NCI-H345 (cell line): ENCODE data around the gene NETO1.

ENCODE experiments used
- DNase-seq: peaks from one replicate; lab custom pipeline; 2025; lab: John Stamatoyannopoulos, UW

NETO1 gene

GRCh38 chr18:72867746-72868584 is at the start of gene NETO1:
Gene NETO1 (minus strand): TSS chr18:72867987. CDS start chr18:72867291, 696 bp downstream.
- DNase-seq = peak; percentile 39

- no peak for DNase-seq
Measured at GRCh38 chr18:72910045-72910444, 42.3 kb upstream of the NETO1 start.

- DNase-seq = no peak
Measured at GRCh38 chr18:72908181-72908580, 40.4 kb upstream of the NETO1 start.

DNA sequence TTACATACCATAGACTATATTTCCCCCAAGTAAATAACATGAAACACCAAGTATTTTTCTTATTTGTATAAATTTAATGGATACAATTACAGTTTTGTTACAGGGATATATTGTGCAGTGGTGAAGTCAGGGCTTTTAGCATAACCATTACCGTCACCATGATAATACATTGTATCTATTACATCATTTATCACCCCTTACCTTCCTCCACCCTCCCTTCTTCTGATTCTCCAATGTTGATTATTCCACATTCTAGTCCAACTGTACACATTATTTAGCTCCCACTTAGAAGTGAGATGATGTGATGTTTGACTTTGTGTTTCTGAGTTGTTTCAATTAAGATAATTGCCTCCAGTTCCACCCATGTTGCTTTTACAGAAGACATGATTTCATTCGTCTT is 35.2 kb upstream of the NETO1 start:
- no peak for DNase-seq

GRCh38 chr18:72899338-72899737 is 31.6 kb upstream of the NETO1 start:
- DNase-seq = no peak

DNA sequence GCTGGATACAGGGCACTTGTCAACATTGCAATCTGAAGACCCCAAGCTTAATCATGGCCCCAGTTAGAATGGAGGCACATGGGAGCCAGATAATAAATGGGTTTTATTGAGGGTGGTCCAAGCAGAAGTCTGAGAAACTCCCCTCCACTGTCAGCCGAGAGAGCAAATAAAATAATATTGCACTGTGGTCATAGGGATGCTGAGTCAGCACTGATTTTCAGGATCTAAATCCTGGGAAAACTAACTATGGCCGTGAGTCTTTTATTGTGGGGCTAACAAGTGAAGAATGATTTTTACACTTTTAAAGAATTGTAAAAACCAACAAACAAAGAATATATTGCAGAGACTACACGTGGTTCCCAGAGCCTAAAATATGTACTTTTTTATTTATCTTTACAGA is 31.1 kb upstream of the NETO1 start:
- no peak for DNase-seq

- DNase-seq = no peak
Measured at GRCh38 chr18:72895548-72895947, 27.8 kb upstream of the NETO1 start.

- DNase-seq = no peak
Measured at GRCh38 chr18:72878561-72878960, 10.8 kb upstream of the NETO1 start.

- DNase-seq = peak; percentile 12
Measured at GRCh38 chr18:72878143-72878542, 10.4 kb upstream of the NETO1 start.

- DNase-seq = no peak
Measured at GRCh38 chr18:72871091-72871490, 3.3 kb upstream of the NETO1 start.

DNA sequence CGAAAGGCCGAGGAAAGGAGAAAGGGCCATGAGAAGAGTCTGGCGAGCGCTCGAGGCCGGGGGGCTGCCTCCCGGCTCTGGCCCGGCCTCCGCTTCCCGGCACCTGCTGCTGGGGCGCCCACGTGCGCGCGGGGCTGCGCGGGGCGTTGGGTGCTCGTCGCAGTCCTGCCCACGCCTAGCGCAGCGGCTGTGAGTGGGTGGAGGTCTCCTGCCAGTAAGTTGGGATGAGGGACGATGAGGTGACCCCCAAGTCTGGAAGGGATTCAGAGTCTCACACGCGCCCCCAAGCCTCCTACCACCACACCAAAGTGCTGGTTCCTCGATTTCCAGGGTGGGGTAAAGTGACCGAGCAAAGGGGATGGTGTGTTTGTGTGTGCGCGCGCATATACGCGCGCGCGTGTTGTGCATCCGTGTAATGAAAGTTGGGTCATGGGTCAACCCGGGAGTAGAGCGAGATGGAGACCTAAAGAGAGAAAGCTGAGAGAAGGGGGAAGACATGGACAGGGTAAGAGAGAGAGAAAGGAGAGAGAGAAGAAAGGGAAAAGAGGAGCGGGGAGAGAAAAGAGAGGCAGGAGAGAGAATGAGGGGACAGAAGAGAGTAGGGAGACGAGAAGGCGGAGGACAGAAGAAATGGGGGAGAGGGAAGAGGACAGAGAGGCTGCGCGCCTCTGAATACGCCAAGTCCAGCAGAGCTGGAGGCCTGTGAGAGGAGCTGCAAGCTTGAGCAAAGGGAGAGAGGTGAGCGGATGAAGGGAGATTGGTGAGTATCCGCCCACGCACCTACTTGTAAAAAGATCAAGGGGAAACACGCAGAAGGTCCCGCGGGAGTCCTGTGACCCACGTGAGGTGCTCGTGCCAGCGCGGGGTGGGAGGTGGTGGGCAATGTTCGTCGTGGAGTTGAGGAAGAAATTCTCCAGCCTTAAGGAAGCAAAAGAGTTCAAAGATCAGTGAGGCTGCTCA is 1.7 kb upstream of the NETO1 start:
- DNase-seq = no peak

DNA sequence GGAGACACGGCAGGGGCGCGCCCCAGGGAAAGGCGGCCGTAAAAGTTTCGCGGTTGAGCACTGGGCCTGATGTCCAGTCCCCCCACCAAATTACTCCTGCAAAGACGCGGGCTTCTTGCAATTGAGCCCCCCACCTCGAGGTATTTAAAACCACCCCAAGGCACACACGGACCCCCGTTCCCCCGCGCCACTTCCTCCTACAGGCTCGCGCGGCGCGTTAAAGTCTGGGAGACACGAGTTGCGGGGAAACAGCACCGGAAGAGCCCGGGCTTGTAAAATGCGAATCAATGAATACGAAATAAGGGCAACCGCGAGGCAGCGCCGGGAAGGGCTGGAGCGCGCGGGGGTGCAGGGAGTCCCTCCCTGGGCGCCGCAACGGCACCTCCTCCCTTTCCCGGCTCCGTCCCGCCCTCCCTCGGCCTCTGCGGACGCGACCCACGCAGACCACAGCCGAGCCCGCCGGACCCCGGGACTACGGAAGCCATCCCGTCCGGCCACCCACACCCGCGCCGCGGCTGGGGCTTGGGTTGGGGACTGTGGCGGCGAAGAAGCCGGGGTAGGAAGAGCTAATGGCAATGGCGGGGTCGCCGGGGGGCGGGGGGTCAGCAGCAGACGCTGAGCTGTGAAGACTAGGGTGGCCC is 918 bp upstream of the NETO1 start:
- peak; percentile 39 for DNase-seq

DNA sequence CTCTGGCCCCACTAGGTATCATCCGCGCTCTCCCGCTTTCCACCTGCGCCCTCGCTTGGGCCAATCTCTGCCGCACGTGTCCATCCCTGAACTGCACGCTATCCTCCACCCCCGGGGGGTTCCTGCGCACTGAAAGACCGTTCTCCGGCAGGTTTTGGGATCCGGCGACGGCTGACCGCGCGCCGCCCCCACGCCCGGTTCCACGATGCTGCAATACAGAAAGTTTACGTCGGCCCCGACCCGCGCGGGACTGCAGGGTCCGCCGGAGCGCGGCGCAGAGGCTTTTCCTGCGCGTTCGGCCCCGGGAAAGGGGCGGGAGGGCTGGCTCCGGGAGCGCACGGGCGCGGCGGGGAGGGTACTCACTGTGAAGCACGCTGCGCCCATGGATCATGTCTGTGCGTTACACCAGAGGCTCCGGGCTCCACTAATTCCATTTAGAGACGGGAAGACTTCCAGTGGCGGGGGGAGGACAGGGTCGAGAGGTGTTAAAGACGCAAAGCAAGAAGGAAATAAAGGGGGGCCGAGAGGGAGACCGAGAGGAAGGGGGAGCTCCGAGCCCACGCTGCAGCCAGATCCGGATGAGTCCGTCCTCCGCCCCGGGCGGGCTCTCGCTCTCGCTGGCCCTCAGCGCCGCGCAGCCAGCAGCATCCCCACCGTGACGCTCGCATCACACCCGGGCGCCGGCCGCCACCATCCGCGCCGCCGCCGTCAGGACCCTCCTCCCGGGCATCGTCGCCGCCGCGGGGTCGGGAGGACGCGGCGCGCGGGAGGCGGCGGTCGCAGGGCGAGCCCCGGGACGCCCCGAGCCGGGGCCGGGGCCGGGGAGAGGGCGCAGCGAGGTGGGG is 664 bp downstream of the NETO1 start:
- DNase-seq = peak; percentile 56

DNA sequence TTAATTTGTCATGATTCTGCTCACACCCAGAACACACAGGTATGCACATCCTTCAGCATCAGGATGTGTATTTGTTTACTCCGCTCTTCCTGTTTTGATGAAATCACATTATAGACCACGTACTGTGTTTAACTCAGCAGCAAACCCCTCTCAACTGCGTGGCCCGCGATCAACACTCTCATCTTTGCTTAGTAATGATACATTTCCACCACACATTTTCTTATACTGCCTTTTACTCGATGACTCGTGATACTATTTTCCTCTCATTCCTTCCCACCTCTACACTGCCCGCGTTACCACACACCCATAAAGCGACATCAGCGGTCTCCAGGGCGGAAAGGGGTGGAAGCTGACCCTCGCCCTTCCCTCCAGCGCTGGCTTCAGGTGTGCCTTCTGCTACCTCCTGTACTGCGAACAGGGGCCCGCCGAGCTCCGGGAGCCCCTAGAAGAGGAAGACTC is 1.3 kb downstream of the NETO1 start:
- peak; percentile 25 for DNase-seq

DNA sequence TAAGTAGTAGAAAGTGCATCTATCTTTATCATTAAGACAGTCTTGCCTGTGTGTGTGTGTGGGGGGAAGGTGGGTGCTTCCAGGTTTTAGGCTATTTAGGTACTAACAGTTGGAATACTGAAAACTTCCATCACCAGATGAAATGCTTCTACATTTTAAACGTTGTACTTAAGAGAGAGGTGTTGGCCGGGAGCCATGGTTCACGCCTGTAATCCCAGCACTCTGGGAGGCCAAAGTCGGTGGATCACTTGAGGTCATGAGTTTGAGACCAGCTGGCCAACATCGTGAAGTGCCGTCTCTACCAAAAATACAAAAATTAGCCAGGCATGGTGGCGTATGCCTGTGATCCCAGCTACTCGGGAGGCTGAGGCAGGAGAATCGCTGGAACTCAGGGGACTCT is 4.0 kb downstream of the NETO1 start:
- no peak for DNase-seq

DNA sequence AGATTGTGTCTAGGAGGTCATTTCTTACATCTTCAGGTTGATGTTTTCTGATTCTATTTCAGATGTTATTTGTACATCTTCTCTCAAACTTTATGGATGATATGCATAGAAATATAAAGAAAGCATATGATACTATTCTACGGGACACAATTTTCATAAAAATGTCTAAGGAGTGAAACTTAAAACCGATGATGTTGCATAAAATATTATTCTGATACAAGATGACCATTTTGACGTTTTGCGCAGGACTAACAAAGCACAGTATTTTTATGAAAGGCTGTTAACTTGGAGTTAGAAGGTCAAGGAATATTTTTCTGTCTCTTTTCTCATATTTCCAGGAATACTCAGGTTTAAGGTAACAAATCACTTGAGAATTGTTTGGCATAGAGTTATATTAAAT is 8.7 kb downstream of the NETO1 start:
- DNase-seq = no peak

GRCh38 chr18:72849671-72850070 is 18.1 kb downstream of the NETO1 start:
- DNase-seq = no peak

DNA sequence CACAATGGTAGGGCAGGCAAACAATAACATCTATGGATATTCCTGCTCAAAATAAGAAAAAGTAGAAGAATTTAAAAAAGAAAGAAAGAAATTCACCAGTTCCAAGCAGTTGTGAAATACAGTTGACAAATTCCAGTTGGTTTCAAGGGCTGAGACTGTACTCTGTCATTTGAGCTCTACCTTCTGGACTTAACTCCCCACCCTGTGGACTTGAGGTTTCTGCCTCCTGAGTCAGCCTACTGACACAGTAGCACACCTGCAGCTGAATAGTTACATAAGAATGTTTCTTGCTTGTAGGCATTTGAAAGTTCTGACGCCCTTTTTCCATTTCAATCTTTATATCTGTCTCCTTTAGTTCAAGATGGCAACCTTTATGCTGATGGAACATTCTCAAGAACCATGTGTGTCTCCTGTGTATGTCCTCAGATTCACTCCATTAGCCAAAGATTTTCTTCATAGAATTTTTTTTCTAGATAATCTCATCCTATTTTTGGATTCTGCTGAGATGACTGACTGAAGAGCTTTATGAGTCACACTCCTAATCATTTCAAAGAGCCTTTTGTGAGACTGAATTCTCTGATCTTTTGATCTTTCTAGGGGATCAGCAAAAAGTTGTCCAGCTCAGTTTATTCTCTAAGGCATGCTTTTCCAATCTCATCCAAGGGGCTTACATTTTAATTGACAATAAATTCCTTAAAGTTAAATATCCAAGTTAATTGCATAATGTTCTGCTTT is 19.1 kb downstream of the NETO1 start:
- no peak for DNase-seq

DNA sequence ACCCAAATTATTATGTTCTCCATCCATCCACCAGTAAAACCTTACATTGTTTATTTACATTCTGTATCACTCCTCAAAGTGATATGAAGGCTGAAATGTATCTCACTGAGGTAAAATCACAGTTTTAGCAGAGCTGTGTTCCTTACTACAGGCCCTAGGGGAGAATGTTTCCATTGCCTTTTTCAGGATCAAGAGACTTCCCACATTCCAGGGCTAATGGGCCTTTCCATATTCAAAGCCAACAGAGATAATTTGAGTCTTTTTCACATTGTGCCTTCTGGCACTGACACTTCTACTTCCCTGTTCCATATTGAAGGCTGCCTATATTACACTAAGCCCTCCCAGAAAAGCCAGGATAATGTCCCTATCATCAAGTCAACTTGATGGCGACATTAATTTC is 20.0 kb downstream of the NETO1 start:
- DNase-seq = no peak

DNA sequence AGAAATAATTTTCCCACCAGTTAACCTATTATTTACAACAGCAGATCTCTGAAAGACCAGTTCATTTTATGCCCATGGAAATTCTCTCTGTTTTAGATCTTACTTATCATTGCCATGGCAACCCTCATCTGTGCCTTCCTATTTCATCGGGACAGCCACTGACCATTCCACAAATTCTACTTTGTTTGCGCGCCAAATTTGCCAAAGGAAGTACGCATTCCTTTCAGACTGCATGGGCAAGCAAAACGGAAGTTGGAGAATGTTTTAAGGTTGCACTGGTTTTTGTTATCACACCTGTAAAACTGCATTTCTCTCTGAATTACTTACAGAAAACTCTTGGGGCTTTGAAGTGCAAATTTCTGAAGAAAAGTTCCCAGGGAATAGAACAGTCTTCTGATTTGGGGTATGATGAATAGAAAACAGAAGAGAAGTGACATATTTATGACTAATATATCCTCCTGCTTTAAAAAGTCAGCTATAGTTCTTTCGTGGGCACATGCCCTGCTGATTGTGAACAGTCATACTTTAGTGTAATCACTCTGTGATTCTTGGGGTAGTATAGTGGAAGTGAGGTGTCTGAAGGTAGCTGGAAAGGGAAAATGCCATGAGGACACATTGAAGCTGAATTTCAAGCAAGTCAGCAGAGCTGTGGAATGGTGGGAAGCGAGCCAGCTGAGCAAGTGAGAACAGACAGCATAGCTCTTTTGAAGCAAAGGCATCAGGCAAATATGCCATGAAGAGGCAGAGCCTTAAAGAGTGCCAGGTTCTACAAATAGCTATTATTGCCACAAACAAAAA is 20.9 kb downstream of the NETO1 start:
- no peak for DNase-seq
